ENCODE results near the gene OPN1MW.
"Not testable (repeated sequence)": the region's sequence is repeated elsewhere in the genome, so short reads cannot be mapped to it uniquely, and the experiment has no call there.

DNA sequence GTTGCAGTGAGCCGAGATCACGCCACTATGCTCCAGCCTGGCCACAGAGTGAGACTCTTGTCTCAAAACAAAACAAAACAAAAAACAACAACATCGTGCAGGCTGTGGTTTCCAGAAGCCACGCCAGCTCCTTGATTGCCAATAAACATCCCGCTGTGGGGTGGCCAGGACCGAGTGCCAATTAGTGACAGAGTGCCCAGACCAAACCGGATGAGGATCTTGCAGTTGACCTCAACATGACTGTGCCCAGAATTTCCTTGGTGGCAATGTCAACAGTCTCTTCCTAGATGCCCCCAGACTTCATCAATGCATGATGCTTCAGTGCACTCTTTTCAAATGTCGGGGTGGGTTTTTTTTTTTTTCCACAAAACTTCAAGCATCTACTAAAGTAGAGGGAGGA is 1.4 kb downstream of the OPN1MW start:
- TF ChIP-seq, protein P1, sequence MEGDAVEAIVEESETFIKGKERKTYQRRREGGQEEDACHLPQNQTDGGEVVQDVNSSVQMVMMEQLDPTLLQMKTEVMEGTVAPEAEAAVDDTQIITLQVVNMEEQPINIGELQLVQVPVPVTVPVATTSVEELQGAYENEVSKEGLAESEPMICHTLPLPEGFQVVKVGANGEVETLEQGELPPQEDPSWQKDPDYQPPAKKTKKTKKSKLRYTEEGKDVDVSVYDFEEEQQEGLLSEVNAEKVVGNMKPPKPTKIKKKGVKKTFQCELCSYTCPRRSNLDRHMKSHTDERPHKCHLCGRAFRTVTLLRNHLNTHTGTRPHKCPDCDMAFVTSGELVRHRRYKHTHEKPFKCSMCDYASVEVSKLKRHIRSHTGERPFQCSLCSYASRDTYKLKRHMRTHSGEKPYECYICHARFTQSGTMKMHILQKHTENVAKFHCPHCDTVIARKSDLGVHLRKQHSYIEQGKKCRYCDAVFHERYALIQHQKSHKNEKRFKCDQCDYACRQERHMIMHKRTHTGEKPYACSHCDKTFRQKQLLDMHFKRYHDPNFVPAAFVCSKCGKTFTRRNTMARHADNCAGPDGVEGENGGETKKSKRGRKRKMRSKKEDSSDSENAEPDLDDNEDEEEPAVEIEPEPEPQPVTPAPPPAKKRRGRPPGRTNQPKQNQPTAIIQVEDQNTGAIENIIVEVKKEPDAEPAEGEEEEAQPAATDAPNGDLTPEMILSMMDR (IDR thresholded peaks at IDR 0.05 in 2 of 3, conservative IDR thresholded peaks at IDR 0.05 in 1 of 3; ENCODE audit: control insufficient read depth in 2 of 3, extremely low read depth in 1 of 3, insufficient read depth in 1 of 3, low read depth in 3 of 3, low read length in 3 of 3) = not testable (repeated sequence)
- TF ChIP-seq HDAC6 (IDR thresholded peaks at IDR 0.05; ENCODE audit: unreplicated experiment) = not testable (repeated sequence)

Measured in GM12878 (cell line).